HCEC 1CT (cell line): ENCODE results near the gene CEBPB.

Source experiments
- DNase-seq: peaks from one replicate; pipeline ENCODE4 v3.0.0-alpha.2; 2017

CEBPB gene

DNA sequence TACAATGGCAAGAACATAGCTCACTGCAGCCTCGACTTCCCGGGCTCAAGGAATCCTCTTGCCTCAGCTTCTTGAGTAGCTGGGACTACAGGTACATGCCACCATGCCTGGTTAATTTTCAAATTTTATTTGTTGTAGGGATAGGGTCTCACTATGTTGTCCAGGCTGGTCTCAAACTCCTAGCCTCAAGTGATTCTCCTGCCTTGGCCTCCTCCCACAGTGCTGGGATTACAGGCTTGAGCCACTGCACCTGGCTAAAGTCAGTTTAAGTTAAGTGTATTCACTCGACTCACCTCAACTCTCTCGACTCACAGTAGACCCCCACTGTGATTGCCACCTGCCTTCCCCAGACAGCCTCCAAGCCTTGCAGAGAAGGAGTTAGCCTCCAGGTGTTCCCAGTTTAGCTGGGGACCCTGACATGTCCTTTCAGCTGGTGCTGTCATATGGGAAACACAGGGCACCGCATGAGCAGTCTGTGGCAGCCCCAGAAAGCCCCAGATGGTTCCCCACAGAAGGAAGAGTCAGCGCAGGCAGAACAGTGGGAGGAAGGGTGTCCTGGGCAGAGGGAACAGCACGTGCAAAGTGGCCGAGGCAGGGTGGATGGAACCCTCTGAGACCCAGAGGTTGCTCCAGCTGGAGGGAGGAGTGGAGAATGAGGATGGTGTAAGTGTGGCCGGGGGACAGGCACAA lies 40.4 kb downstream of the CEBPB start:
- DNase-seq, result no peak

DNA sequence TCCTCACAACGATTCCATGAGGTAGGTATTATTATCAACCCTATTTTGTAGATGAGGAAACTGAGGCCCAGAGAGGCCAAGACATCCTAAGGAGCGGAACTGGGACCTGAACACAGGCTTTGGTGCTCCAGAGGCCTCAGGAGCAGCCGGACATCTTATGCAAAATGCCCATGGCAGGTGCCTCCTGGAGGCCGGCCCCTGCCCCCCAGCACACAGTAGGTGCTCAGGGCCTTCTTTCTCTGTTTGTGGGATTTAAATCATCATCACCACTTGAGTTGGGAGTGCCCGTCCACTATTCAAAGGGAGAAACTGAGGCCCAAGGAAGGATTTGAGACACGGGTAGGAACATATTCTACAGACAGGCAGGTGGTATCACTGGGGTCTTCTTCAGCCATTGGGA lies 41.2 kb downstream of the CEBPB start:
- no peak for DNase-seq

DNA sequence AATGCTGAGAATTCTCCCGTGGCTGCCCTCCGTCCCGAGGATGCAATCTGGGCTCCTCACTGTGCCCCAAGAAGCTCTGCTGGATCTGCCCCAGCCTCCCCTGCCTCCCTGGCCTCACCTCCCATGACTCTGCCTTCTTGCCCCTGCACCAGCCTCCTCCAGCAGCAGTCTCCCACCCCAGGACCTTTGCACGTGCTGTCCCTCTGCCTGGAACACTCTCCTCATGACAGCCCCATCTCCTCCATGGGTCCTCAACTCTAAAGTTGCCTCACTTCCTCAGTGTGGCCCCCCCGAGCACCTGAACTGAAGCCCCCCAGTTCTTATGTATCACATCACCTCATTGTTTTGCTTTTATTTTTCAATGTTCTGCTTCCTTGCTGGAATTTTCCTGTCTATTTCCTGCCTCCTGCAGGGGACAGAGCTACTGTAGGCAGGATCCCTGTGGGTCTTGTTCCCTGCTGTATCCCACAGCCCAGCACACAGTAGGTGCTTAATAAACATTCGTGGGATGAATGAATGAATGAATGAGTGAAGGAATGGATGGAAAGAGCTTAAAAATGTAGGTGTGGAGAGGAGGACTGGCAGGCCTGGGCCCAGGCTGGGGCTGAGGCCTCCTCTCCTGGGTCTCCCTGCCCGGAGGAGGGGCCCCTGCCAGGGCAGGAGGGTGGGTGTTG lies 42.2 kb downstream of the CEBPB start:
- DNase-seq, result no peak

DNA sequence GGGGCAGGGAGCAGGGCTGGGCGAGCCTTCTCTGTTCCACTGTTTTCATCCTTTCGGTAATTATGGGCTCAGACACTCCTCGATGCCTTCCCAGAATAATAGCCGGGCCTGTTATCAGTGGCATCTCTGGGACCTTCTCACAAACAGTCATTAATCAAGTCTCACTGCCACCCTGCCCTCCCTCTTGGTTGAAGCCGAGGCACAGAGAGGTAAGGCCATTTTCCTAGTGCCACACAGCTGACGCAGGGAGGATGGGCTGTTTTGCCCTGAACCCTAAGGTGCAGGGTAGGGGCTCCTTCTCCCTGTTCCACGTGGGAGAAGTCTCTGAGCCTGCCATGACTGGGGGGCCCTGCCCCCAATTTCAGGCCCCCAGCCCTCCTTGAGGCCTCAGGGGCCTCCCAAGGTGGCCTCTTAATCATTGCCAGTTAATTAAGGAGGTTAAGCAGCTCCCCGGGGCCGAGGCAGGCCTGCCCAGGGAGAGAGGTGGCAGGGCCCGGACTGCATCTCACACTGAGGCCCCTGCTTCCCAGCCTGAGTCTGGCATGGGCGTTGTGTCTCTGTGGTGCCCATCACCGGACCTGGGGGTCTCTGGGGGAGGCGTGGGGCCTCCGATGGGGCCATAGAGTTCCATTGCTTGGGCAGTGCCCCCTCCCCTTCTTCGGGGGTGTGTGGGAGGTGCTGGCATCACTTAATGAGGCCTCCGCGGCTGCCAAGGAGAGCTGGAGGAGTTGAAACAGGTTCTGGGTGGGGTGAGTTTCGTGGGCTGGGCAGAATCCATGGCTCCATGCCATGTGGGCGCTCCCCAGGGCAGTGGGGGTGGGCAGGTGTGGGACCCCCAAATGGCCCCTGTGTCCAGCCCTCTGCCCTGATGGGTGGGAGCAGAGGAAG lies 42.9 kb downstream of the CEBPB start:
- DNase-seq, result no peak

DNA sequence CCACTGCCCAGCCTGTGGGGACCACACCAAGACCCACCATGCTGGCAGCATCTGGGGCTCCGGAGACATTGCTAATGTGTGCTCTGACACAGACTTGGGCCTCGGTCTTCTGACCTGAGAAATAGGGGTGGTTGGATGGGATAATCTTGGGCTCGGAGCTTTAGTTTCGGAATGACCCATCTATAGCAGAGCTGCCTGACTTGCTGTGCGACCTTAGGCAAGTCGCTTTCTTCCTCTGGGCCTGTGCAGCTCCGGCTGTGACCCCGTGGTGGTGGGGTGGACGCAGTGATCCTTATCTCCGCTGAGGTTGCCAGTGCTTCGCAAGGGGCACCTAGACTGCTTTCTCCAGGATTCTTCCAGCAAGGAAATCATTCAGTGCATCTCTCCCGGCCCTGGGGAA lies 43.7 kb downstream of the CEBPB start:
- no peak for DNase-seq

DNA sequence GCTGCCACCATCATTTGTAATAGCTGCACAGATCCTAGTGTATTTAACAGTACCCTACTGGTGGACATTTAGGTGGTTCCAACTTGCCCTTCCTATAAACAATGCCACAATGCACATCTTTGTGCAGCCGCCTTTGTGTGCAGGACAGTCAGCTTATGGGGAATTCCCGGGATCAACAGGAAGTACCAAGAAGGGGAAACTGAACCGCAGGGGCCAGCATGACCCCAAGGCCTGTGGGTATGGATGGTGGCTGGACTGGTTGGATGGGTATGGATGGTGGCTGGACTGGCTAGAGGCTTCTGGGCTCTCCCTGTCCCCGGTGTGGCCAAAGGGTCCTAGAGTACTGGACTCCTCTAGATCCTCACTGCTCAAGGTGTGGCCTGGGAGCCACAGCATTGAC lies 46.7 kb downstream of the CEBPB start:
- no peak for DNase-seq

DNA sequence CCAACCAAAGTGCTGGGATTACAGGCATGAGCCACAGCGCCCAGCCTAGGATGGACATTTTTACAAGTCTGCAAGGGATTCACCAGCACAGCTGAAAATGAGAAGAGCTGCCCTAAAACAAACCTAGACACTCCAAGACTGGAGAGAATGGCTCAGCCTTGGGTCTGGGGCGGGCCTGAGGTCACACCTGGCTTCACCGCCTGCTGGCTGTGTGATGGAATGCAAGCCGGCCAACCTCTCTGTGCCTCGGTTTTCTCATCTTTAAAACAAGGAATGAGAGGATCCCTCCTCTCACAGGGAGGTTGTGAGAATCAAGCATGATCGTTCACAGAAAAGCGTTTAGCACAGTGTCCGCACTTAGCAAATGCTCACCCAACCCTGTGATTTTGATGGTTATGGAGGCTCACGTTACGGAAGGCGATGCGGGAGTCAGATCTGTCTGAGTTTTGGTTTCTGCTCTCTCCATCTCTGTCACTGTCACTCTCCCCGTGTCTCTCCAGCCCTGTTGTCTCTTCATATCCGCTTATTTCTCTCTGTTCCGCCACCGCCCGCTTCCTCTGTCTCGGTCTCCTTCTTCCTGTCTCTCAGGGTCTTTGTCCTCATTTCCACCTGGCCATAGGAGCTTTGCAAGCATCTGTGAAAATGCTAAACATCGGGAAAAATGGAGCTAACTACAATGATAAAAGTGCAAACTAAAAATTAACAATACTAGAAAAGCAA lies 47.6 kb downstream of the CEBPB start:
- no peak for DNase-seq

DNA sequence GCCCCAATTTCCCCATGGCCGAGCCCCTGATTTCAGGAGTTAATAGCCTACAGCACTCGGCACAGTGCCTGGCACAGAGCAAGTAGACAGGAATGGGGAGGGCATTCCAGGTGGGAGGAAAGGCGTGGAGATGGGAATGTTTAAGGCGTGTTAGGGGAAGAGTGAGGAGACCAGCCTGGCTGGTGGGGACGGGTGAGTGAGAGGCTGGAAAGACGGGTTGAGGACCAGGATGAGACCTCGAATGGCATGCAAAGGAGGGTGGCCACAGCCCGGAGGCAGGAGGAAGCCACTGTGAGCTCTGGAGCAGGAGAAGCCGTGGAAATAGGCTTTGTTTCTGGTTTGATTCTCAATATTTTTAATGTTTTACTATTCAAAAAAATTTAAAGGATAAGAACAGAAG lies 49.5 kb downstream of the CEBPB start:
- no peak for DNase-seq

DNA sequence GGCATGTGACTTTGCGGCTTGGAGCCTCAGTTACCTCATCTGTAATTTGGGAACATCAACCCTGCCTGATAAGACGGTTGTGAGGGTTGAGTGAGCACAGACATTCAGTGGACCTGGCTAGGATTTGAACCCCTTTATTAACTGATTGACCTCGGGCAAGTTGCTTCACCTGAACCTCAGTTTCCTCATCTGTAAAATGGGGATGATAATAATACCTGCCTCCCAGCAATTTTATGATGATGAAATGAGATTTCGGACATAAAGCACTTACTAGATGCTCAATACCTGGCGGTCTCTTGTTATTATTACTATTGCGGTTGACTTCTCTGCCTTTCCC lies 51.5 kb downstream of the CEBPB start:
- DNase-seq, result no peak
